ENCODE measurements around the gene TMEM150A.

GRCh38 chr2:85594715-85595300 lies 7.7 kb downstream of the TMEM150A start:
- TF ChIP-seq, protein P1, sequence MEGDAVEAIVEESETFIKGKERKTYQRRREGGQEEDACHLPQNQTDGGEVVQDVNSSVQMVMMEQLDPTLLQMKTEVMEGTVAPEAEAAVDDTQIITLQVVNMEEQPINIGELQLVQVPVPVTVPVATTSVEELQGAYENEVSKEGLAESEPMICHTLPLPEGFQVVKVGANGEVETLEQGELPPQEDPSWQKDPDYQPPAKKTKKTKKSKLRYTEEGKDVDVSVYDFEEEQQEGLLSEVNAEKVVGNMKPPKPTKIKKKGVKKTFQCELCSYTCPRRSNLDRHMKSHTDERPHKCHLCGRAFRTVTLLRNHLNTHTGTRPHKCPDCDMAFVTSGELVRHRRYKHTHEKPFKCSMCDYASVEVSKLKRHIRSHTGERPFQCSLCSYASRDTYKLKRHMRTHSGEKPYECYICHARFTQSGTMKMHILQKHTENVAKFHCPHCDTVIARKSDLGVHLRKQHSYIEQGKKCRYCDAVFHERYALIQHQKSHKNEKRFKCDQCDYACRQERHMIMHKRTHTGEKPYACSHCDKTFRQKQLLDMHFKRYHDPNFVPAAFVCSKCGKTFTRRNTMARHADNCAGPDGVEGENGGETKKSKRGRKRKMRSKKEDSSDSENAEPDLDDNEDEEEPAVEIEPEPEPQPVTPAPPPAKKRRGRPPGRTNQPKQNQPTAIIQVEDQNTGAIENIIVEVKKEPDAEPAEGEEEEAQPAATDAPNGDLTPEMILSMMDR (IDR thresholded peaks at IDR 0.05), result no peak
- no peak for TF ChIP-seq POLR2A (IDR thresholded peaks at IDR 0.05)
